ENCODE results near the gene CARNS1.

CARNS1 gene, protein sequence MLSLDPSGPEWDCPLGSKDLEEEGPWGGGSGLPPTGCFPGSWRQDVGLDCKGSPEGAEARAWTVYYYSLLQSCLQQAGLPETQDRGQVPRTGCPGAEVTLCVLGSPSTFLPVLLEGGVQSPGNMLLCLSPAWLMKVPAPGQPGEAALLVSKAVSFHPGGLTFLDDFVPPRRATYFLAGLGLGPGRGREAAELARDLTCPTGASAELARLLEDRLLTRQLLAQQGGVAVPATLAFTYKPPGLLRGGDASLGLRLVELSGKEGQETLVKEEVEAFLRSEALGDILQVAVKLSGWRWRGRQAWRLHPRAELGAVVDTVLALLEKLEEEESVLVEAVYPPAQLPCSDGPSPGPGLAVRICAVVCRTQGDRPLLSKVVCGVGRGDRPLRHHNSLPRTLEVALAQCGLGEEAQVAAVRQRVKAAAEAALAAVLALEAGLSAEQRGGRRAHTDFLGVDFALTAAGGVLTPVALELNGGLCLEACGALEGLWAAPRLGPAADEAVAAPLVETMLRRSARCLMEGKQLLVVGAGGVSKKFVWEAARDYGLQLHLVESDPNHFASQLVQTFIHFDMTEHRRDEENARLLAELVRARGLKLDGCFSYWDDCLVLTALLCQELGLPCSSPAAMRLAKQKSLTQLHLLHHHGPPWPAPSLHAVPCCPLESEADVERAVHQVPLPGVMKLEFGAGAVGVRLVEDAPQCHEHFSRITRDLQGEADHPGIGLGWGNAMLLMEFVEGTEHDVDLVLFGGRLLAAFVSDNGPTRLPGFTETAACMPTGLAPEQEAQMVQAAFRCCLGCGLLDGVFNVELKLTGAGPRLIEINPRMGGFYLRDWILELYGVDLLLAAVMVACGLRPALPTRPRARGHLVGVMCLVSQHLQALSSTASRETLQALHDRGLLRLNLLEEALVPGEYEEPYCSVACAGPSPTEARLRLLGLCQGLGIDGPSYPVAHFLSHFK

DNA sequence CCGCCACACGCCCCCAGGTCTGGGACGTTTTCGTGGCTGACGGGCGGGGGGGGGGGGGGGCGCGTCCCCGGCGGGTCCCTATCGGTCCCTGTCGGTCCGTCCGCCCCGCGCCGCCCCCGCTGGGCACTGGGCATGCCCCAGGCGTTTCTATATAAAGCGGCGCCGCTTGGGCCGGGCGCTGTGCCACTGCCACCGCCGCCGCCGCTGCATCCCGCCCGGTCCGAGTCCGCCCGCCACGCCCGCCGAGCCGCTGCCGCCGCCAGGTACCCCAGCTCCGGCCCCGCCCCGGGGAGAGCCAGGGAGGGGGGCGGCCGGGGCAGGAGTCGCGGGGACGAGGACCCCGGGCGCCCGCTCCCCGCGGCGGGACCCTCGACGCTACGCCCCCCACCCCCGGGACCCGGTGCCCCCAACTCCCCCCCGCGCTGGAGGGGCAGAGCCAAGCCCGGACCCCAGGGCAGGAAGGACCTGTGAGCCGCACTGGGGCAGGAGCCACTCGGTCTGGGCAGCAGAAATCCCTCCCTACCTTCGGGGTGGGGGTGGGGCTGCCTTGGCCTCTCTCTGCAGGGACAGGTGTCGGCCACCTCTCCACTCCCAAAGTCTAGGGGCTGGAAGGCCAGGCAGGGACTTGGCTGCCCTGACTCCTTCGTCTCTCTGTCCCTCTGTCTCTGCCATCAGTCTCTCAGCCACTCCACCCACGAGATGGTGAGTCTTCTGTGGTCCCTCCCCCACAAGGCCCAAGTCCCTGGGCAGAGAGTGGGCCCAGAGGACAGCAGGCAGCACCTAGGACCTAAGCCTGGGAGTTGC lies at the start of gene CARNS1:
Gene CARNS1 (plus strand): TSS at position 178 of the 804 bp plus-strand sequence. CDS start 522 bp downstream, at position 700.
- DNase-seq (ENCODE audit: insufficient read length, low spot score) (no peak), FAIRE-seq (peak; percentile 42)

DNA sequence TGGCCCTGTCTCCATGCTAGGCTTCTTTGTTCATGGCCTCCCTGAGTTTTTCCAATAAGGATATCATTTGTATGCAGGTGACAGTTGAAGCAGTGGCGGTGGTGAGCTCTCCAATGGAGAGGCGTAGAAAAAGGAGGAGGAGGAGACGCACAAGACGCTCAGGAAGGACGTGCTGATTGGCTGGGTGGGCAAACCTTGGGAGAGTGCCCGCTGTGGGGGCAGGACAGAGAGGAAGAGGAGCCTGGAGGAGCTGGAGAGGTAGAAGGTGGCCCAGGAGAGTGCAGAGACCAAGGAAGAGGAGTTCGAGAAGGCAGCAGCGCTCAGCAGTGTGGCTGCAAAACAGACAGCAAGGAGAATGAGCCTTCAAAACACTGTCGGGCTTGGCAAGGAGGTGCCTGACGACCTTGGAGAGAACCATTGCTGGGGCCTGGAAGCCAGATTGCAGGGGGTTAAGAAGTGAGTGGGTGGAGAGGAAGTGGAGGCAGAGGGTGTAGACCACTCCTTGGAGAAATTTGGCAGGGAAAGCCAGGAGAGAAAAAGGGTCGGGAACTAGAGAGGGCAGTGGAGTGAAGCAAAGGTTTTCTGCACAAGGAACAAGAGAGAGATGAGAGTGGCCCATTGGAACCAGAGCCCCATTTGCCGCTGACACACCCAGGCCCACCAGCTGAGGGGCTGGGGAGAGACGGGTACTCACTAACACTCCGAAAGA lies 49.6 kb upstream of the CARNS1 start:
- DNase-seq (ENCODE audit: insufficient read length, low spot score), result no peak
- peak; percentile 4 for FAIRE-seq

DNA sequence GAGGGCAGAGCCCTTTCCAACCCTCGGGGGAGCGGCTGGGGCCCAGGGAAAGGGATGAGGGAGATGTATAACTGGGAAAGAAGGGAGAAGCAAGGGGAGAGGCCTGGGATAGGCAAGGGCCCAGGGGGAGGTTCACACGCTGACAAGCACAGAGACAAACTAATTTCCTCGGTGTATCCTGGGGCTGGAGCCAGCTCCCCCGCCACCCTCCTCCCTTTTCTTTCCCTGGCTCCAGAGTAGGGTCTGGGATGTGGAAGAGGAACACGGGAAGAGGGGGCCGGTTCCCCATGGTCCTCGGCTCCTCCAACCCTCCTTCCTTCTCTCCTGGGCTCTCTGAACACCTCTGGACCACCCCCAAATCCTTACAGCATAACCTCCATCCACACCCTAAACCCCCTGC lies 48.9 kb upstream of the CARNS1 start:
- FAIRE-seq (no peak), DNase-seq (ENCODE audit: insufficient read length, low spot score) (no peak)

DNA sequence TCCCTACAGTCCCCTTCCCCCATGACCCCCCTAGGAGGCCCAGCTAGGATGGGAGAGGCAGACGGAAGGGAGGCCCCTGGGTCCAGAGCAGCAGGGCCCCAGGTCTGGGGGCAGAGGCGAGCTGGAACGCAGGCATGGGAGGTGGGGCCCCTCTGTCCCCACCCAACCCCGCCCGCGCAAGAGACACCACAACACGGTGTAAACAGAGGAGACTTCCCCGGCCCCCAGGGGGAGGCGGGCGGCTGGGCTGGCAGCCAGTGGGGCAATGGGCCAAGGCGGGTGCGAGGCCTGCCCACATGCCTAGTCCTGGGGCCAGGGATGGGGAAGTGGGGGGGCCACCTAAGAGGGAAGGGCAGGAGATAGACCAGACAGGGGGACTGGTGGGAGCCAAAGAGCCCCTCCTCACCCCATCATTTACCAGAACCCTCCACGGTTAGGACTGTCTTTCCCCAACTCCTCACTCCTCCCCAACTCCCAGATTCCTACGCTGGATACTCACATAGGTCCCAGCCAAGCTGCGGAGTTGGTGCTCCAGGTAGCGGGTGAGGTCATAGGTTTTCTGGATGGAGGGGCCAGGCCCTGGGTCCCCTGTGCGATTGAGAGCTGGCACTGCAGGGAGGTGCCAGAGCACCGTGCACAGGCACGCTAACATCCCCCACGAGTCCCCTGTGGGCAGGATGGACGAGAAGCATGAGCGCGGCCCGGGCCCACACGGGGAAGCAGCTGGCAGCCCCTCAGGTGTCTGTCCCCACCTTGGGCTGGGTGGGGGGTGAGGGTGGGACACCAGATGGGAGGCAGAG lies 48.3 kb upstream of the CARNS1 start:
- FAIRE-seq, result peak; percentile 62
- no peak for DNase-seq (ENCODE audit: insufficient read length, low spot score)

DNA sequence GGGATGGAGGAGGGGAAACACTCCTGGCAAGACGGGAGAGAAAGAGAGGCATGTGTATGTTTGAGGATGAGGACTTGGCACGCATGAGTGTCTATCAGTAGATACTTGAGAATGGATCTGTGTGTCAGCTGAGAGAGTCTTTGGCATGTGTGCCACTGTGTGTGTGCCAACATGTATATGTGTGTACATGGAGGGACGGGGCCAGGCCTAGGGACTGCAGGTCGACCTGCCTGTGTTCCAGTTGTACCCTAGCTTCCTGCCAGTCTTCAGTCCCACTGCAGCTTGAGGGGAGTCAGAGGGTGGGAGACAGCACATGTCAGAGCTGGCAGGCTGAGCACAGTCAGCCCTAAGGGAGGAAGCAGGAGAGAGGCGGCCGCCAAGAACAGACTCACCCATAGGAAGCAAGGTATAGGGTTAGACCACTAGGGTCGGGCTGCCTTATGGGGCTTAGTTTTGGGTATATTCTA lies 47.7 kb upstream of the CARNS1 start:
- peak; percentile 42 for FAIRE-seq
- no peak for DNase-seq (ENCODE audit: insufficient read length, low spot score)

DNA sequence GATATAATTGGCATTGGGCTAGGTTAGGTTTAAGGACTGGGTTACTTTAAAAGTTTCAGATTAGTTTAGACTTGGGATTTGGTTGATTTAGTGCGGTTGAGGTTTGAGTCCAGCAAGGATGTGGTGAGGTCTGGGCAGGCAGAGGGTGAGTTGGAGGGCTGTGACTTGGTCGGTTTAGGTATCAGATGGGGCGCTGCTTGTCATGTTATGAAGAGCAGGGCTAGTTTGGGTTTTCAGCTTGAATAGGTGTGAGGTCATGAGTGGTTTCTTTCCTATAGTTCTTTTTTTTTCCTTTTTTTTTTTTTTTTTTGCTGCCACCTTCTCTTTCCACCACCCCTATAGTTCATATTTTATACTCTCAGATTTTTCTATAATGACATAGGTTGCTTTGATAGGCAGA lies 46.9 kb upstream of the CARNS1 start:
- FAIRE-seq, result no peak
- DNase-seq (ENCODE audit: insufficient read length, low spot score), result no peak

DNA sequence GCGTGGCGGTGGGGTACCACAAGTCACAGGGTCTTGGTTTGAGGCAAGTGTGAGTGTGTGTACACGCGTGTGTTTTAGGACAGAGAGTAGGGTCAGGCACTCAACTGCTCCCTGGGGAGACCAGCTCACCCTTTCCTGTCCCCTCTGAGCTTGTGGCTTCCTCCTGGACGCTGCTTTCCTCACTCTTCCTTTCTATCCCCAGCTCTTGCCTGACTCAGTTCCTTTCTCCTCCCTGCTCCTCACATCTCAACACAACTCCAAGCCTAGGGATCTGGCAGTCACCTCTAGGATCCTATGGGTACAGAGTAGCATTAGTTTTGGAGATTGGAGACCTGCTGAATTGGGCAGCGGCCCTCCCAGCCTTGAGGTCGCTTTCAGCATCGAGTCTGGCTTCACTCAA lies 46.2 kb upstream of the CARNS1 start:
- FAIRE-seq (peak; percentile 79), DNase-seq (ENCODE audit: insufficient read length, low spot score) (no peak)

DNA sequence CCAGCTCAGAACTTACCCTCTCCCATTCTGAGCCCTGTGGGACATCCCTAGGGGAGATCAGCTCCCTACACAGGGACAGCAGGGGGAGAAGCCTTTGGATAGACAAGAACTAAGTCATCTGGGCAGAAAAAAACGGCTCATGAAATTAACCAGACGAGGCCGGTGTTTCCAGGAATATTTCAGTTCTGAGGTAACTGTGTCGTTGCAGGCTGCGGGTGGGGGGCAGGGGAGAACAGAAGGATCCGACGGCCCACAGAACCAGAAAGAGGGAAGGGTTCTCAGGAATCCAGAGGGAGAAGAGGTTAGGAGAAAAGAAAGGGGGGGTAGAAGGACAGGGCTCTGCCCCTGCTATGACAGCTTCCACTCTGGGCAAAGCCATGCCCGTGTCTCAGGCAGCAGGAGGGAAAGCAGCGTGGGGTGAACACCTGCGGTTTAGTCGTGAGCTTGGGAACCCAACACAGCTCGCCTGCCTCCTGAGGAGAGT lies 45.6 kb upstream of the CARNS1 start:
- no peak for FAIRE-seq
- no peak for DNase-seq (ENCODE audit: insufficient read length, low spot score)

DNA sequence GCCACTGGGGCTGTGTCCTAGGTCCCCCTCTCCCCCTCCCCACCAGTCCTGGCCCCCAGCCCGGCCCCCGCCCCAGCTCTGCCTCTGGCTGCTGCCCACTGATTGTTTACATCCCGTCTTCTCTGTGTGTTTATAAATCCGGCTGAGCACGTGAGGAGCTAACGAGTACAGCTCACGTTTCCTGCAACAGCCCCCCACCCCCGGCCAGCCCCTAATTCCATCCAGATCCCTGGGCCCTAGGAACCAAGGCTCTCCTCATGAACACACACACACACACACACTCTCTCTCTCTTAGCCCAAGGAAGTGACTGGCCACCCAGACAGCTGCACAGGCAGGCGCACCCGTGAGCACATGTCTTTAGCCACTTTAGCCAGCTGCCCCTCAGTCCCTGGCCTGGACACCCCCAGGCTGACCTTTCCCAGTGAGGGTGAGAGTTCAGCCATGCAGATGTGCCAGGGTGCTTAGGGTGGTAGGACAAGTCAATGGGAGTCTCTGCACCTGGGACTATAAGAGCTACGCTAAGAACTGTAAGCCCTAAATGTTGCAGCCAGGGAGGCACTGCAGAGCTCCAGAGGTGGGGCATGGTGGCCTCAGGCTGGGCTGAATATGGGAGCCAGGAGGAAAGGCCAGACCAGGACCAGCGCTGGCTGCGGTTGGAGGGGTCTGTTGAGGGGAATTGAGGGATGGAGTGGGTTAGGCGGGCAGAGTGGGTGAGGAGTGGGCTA lies 45.0 kb upstream of the CARNS1 start:
- DNase-seq (ENCODE audit: insufficient read length, low spot score), result no peak
- FAIRE-seq, result peak; percentile 83

DNA sequence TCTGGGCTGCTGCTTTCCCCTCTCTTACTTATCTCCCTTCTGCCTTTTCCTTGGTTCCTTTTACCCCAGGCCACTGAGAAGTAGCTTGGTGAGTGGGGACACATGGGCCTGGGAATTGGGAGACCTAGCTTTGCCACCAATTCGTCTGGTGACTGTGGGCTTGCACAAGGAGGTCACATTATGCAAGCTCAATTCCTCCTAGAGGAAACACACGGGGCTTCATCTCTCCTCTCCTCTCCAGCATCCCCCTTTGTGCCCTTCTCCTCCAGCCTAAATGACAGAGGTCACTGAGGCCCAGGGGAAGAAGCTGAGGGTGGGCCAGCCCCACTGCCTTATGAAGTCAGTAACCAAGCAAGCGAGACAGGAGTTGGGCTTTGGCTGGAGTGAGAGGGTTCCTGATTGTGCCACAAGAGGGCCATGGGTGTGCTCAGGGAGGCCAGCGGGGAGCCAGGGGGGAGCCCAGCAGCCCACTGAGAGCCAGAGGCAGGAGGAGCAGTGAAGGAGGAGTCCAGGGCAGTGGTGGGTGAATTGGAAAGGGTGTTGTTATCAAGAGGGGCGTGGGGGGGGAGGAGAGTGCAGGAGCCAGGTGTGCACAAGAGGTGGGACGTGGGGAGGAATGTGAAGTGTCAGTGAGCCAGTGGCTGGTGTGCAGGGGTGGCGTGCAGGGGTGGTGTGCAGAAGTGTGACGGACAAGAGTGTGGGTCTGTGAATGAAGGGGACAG lies 44.1 kb upstream of the CARNS1 start:
- peak; percentile 97 for FAIRE-seq
- peak; percentile 76 for DNase-seq (ENCODE audit: insufficient read length, low spot score)

DNA sequence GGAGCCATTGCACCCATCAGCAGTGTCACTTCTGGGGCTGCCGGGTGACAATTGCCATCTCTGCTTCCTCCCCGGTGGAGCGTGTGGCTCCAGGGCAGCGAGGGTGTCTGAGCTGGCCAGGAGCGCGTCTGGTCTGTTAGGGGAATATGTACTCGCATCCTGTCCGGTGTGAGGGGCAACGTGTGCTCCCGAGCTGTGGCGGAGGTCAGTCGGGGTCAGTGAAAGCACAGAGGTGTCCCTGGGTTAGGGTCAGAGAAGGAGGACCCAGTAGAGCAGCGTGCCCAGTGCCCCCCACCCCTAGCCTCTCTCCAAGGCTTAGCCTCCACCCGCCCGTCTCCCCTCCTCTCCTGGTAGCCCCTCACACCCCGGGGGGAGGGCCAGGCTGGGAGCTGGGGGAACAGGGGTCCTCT lies 43.6 kb upstream of the CARNS1 start:
- DNase-seq (ENCODE audit: insufficient read length, low spot score) (no peak), FAIRE-seq (no peak)

DNA sequence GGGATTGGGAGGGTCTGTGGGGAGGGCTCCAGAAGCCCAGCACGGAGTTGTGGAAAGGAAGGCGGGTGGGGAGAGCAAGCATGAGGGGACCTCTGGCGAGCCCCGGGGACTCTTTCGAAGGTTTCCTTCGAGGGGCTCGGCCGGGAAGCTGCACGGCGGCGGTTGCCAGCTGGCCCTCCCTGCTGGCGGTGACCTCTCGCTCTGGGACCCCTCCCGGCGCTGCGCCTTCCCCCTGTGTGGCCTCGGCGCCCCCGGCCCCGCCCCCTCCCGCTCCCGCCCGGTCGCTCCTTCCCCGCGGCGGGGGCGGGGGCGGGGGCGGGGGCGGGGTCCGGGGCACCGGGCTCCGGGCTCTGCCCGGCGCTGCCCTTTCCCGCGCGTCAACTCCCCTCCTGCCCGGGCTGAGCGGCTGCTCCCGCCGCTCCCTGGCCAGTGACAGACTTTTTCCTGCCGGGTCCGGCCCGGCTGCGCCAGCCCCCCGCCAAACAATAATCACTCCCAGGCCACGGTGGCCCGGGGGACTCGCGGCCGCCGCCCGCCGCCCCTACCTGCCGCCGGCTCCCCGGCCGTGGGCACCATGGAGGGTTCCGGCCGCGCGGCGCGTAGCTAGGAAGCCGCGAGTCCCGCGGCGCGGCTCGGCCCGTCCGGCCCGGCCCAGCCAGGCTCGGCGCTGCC lies 43.0 kb upstream of the CARNS1 start:
- no peak for DNase-seq (ENCODE audit: insufficient read length, low spot score)
- FAIRE-seq, result no peak

DNA sequence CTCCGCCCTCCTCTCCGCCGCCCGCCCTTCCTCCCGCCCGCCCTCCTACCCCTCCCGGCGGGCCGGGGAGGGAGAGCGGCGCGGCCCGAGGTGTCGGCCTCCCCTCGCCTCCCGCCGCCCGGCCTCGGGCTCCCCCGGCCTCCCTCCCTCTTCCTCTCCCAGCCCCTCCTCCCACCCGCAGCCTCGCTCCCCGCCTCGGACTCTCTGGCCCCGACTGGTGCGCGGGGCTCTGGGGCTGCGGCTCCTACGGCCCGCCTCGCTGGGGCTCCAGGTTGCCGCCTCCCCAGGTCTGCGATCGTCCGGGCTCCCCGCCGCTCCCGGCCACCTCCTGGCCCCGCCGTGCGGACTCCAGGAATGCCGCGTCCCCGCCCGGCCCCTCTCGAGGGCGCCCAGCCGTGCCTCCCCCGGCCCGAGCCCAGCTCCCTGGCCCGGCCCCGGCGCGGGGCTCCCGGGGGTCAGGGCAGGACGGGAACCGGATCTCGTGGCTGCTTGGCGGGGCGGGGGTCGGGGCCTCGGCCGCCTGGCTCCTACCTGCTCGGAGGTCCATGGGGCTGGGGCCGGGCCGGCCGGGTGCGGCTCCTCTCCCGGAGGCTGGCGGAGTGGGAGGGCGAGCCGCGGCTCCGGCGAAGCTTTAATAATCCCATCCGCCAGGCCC lies 42.4 kb upstream of the CARNS1 start, which contains the start of gene CLCF1:
Gene CLCF1 (minus strand): TSS at position 606 of the 655 bp plus-strand sequence. CDS start 59 bp downstream, at position 547.
- DNase-seq (ENCODE audit: insufficient read length, low spot score) (no peak), FAIRE-seq (no peak)

DNA sequence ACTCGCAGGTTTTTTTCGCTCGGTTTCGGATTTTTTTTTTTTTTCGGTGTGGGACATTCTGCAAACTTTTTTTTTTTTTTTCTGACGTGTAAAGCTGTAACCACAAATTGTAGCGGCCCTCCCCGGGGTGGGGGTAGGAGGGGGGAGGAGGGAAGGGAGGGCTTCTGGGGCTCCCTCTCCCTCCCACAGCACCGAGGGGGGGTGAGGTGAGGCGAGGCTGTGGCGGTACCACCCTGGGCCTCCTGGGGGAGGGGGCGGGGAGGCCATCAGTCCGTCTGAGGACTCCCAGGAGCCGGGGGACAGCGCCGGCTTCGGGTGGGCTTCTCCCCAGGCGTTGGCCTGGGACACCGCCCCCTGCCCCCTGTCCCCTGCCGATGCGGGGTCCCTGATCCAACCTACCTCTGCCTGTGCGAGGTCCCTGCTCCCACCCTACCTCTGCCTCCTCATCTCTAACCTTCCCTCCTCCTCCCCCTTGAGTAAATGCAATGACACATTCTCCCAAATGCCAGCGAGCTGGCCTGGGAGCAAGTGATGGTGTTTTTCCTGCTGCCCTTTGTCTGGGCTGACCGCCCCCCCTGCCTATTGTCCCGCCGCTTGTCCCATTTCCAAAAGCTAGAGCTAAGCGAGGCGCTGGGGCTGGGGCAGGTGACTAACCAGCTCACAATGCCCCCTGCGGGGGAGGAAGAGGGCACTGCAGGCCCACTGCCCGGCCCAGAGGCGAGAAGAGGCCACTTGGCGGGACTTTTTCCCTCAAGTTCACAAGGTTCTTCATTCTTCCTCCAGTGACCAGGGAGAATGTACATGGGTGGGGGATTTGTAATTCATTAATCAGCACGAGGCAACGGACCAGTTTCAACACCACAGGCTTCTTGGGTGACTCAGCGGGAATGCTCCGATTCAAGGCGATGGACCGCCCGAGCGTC lies 41.6 kb upstream of the CARNS1 start:
- FAIRE-seq, result peak; percentile 98
- peak; percentile 93 for DNase-seq (ENCODE audit: insufficient read length, low spot score)

DNA sequence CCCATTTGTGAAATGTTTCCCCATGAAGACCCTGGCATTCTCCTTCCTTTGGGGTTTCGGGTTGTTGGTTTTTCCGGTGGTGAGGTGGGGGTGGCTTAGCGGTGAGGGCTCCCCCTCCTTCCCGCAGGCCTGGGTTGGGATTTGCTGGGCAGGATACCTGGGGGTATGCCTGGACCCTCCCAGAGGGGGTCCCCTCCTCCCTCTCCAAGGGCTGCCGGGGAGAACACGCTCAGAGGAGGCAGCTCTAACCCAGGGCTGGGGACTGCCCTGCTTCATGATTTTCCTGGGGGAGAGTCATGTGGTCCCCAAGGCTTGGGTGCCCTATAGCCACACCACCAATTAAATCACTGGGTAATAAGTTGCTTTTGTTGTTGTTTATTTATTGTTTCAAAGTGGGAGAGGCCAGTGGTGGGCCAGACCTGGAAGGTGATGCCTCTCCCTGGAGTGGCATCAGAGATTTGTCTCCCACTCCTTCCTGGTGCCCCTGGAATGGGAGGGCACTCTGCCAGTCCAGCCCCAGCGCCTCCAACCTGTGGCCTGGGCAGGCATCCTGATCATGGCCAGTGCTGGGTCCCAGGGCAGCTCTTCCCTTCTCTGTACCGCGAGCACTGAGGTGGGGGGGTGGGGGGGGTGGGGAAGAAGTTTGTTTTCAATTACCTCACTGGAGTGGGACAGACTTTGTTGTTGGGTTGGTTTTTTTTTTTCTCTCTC lies 40.8 kb upstream of the CARNS1 start:
- FAIRE-seq, result no peak
- DNase-seq (ENCODE audit: insufficient read length, low spot score), result no peak
